Measurements from ENCODE around the gene FOXE3.

FOXE3 gene

GRCh38 chr1:47442842-47443529 is 26.9 kb downstream of the FOXE3 start:
- no peak overlapping the region for H3K4me3 ChIP-seq (ENCODE audit: low read depth, low read length)
- TF ChIP-seq, protein P1, sequence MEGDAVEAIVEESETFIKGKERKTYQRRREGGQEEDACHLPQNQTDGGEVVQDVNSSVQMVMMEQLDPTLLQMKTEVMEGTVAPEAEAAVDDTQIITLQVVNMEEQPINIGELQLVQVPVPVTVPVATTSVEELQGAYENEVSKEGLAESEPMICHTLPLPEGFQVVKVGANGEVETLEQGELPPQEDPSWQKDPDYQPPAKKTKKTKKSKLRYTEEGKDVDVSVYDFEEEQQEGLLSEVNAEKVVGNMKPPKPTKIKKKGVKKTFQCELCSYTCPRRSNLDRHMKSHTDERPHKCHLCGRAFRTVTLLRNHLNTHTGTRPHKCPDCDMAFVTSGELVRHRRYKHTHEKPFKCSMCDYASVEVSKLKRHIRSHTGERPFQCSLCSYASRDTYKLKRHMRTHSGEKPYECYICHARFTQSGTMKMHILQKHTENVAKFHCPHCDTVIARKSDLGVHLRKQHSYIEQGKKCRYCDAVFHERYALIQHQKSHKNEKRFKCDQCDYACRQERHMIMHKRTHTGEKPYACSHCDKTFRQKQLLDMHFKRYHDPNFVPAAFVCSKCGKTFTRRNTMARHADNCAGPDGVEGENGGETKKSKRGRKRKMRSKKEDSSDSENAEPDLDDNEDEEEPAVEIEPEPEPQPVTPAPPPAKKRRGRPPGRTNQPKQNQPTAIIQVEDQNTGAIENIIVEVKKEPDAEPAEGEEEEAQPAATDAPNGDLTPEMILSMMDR (IDR thresholded peaks at IDR 0.05; ENCODE audit: borderline replicate concordance, insufficient read depth, low read depth, low read length): no peak

DNA sequence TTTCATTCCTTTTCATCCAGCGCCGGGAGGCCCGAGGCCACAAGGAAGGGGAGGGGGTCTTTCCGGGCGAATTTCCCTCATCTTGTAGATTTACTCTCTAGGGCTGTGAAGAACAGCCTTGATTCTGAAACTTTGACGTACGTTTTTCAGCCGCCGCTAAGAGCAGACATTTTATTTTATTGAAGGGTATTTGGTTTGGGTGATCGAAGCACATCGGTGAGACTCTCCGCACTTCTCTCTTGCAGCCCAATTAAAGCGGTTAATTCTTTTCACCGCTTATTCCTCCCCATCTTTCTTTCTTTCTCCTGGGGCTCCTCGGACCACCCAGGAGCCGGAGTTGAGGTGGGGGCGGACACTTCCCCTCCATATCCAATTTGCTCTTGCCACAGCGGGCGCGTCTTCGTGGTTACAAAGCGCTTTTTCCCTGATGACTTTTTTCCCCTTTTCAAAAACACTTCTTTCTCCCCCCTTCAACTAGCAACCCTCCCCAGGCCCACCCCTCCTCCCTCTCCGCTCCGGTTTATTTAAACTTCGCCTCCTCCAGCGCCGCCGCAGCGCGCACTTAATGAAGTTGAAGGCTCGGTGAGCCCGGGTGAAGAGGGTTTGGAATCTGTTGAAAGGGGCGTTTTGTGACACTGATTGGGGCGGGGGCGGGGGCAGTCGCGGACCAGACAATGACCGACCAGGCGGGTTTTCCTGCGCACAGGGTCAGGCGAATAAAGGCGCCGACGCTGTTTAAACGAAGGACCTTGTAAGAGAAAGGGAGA is 27.6 kb downstream of the FOXE3 start:
- no peak overlapping the region for H3K4me3 ChIP-seq (ENCODE audit: low read depth, low read length)
- TF ChIP-seq, protein P1 (IDR thresholded peaks at IDR 0.05; ENCODE audit: borderline replicate concordance, insufficient read depth, low read depth, low read length): no peak

- H3K4me3 ChIP-seq (ENCODE audit: low read depth, low read length): no peak overlapping the region
- TF ChIP-seq, protein P1 (IDR thresholded peaks at IDR 0.05; ENCODE audit: borderline replicate concordance, insufficient read depth, low read depth, low read length): no peak
Measured at GRCh38 chr1:47444297-47444561, 28.1 kb downstream of the FOXE3 start.

DNA sequence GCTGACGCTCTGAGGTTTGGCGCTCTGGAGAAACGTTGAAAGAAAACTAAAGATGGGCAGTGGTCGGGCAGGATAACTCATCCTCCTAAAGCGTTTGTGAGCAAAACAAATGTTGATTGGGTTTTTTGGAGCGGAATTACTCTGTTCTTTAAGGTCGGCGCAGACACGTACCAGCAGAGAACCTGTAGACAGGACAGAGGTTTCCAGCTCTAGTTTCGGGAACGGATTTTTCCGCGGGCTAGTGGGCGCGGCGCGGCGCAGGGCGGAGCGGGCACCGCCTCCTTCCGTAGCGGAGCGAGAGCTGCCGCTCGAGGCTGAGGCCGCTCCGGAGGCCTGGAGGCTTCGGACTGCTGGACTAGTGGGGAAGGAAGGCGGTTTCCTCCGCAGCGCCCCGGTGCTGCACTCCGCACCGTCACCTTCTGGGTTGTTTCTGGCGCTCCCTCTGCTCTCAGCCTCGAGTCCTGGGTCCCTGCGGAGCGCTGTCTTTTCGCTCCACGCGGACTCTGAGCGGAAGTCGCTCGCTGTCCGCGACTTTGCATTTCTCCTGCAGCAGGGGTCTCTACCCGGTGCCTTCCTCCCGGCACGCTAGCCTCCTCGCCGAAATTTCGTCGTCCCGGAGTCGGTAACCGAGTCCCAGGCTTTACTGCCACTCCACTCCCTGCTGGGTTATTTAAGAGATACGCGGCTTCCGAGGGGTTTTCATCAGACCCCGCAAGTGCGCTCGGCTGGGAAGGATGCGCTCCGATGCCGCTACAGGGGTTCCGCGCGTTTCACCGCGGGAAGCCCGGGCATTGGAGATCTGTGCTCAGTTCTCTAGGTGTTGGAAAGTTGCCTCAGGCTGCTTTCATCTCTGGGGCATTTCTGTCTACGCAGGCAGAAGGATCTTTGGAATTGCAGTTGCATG is 28.7 kb downstream of the FOXE3 start:
- H3K4me3 ChIP-seq (ENCODE audit: low read depth, low read length): peak overlapping the region; percentile 19
- TF ChIP-seq, protein P1 (IDR thresholded peaks at IDR 0.05; ENCODE audit: borderline replicate concordance, insufficient read depth, low read depth, low read length): no peak

- TF ChIP-seq, protein P1 (IDR thresholded peaks at IDR 0.05; ENCODE audit: borderline replicate concordance, insufficient read depth, low read depth, low read length): no peak
- H3K4me3 ChIP-seq (ENCODE audit: low read depth, low read length): no peak overlapping the region
Measured at GRCh38 chr1:47445823-47446550, 29.9 kb downstream of the FOXE3 start.

- TF ChIP-seq, protein P1 (IDR thresholded peaks at IDR 0.05; ENCODE audit: borderline replicate concordance, insufficient read depth, low read depth, low read length): no peak
Measured at GRCh38 chr1:47448462-47449222, 32.6 kb downstream of the FOXE3 start.

More at GRCh38 chr1:47448462-47449222, 32.6 kb downstream of the FOXE3 start:
- H3K4me3 ChIP-seq (ENCODE audit: low read depth, low read length): no peak overlapping the region

All from GM12875 (cell line).